Measurements from ENCODE around the gene RNF166.

RNF166 gene

DNA sequence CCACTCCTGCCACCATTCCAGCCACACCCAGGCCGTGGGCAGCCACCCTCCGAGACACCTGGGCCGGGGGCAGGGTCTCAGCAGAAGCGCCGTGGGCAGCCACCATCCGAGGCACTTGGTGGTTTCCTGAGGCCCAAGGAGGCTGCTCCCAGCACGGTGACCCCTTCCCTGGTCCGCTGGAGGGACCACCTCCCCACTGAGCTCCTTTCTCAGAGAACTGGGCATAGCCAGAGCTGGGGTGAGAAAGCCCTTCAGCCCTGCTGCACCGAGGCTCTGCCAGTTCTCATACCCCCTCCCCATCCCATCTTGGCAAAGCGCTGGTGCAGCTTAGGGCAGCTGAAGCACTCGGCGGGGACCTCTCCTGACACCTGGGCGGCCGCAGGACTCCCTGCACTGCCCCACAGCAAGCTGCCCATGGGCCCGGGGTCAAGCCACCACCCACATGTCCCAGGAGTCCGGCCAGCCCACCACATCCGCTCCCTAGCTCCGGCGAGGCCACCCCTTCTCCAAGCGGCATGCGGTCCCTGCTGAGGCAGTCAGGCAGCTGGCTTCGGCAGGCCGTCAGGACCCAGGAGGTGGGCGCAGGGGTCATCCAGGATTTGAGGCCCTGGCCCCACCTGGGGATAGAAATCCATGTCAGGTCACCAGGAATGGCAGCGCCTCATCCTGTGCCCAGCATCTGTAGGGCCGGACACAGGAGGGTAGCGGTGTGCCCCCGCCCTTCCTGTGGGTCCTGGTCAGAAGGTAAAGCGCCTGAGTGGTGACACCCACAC lies 54.0 kb downstream of the RNF166 start:
- CTCF ChIA-PET = no interaction called here
- TF ChIP-seq HDGF (IDR thresholded peaks at IDR 0.05; ENCODE audit: borderline replicate concordance) (no peak), SP1 (IDR thresholded peaks at IDR 0.05) (no peak)
- no peak for DNase-seq (ENCODE audit: extremely low spot score)
- POLR2A ChIA-PET = interaction anchor here (0.7 kb wide), 1 partner anchor 11 kb away, joined by 3 read pairs; the partner anchor contains the start of gene MVD

GRCh38 chr16:88651276-88651988 lies 54.8 kb downstream of the RNF166 start:
- ChIA-PET CTCF (no interaction called here), POLR2A (no interaction called here)
- no peak for DNase-seq (ENCODE audit: extremely low spot score)
- TF ChIP-seq ZNF384 (IDR thresholded peaks at IDR 0.05) (no peak), HDGF (IDR thresholded peaks at IDR 0.05; ENCODE audit: borderline replicate concordance) (no peak), SUZ12 (IDR thresholded peaks at IDR 0.05) (no peak), ELF4 (IDR thresholded peaks at IDR 0.05) (no peak), TARDBP (IDR thresholded peaks at IDR 0.05) (no peak), FOXA1 (IDR thresholded peaks at IDR 0.05) (no peak), ARNT (IDR thresholded peaks at IDR 0.05) (no peak), FOXM1 (IDR thresholded peaks at IDR 0.05; ENCODE audit: borderline replicate concordance) (no peak), NFRKB (IDR thresholded peaks at IDR 0.05) (no peak), BHLHE40 (IDR thresholded peaks at IDR 0.05; ENCODE audit: borderline replicate concordance) (no peak), L3MBTL2 (conservative IDR thresholded peaks at IDR 0.05) (no peak), FOXK2 (IDR thresholded peaks at IDR 0.05) (no peak), SP1 (IDR thresholded peaks at IDR 0.05) (no peak), LEF1 (IDR thresholded peaks at IDR 0.05; ENCODE audit: borderline replicate concordance) (no peak)
- TF ChIP-seq, protein P1, sequence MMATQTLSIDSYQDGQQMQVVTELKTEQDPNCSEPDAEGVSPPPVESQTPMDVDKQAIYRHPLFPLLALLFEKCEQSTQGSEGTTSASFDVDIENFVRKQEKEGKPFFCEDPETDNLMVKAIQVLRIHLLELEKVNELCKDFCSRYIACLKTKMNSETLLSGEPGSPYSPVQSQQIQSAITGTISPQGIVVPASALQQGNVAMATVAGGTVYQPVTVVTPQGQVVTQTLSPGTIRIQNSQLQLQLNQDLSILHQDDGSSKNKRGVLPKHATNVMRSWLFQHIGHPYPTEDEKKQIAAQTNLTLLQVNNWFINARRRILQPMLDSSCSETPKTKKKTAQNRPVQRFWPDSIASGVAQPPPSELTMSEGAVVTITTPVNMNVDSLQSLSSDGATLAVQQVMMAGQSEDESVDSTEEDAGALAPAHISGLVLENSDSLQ (IDR thresholded peaks at IDR 0.05) = no peak

DNA sequence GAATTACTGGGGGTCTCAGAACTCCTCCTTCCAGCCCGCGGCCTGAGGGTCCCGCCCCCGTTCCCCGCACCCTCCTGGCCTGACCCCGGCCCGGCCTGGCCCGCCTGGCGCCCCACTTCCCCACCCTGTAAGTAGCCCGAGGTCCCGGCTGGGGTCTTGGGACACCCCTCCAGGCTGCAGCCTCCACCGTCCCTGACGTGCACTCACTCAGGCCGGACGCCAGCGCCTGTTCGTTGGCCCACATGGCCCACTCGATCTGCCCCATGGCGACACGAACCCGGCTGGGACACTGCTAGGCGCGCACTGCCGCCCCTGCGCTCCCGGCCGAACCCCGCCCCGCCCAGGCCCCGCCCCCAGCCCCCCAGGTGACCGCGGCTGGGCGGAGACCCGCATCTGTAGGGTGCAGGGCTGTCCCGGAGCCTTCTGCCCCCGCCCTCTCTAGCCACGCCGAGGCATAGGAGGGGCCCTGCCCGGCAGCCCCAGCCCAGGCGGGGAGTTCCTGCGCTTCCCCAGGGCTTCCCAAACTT lies 55.4 kb downstream of the RNF166 start, which contains the start of gene CYBA:
Gene CYBA, minus strand, starts transcription at position 305 of the 527 bp plus-strand sequence. Its CDS starts 40 bp downstream, at position 265.
- TF ChIP-seq SP1 (IDR thresholded peaks at IDR 0.05) = no peak
- TF ChIP-seq L3MBTL2 (conservative IDR thresholded peaks at IDR 0.05) = no peak
- no peak for TF ChIP-seq CTBP1 (IDR thresholded peaks at IDR 0.05; ENCODE audit: borderline replicate concordance)
- TF ChIP-seq HDGF (IDR thresholded peaks at IDR 0.05; ENCODE audit: borderline replicate concordance) = no peak
- TF ChIP-seq SUZ12 (IDR thresholded peaks at IDR 0.05) = no peak
- TF ChIP-seq, protein P1 (IDR thresholded peaks at IDR 0.05) = no peak
- TF ChIP-seq ELF4 (IDR thresholded peaks at IDR 0.05) = no peak
- TF ChIP-seq FOXA1 (IDR thresholded peaks at IDR 0.05) = no peak
- TF ChIP-seq FOXM1 (IDR thresholded peaks at IDR 0.05; ENCODE audit: borderline replicate concordance) = no peak
- no peak for TF ChIP-seq ZNF384 (IDR thresholded peaks at IDR 0.05)
- no peak for TF ChIP-seq LEF1 (IDR thresholded peaks at IDR 0.05; ENCODE audit: borderline replicate concordance)
- no peak for TF ChIP-seq FOXK2 (IDR thresholded peaks at IDR 0.05)
- TF ChIP-seq NFRKB (IDR thresholded peaks at IDR 0.05) = no peak
- TF ChIP-seq ARNT (IDR thresholded peaks at IDR 0.05) = no peak
- TF ChIP-seq TARDBP (IDR thresholded peaks at IDR 0.05) = no peak
- no peak for TF ChIP-seq BHLHE40 (IDR thresholded peaks at IDR 0.05; ENCODE audit: borderline replicate concordance)
- peak; percentile 61 for DNase-seq (ENCODE audit: extremely low spot score)
- ChIA-PET CTCF (no interaction called here), POLR2A (interaction anchor here (1.0 kb wide), 1 partner anchor 12 kb away, joined by 4 read pairs; the partner anchor contains the start of gene MVD)

DNA sequence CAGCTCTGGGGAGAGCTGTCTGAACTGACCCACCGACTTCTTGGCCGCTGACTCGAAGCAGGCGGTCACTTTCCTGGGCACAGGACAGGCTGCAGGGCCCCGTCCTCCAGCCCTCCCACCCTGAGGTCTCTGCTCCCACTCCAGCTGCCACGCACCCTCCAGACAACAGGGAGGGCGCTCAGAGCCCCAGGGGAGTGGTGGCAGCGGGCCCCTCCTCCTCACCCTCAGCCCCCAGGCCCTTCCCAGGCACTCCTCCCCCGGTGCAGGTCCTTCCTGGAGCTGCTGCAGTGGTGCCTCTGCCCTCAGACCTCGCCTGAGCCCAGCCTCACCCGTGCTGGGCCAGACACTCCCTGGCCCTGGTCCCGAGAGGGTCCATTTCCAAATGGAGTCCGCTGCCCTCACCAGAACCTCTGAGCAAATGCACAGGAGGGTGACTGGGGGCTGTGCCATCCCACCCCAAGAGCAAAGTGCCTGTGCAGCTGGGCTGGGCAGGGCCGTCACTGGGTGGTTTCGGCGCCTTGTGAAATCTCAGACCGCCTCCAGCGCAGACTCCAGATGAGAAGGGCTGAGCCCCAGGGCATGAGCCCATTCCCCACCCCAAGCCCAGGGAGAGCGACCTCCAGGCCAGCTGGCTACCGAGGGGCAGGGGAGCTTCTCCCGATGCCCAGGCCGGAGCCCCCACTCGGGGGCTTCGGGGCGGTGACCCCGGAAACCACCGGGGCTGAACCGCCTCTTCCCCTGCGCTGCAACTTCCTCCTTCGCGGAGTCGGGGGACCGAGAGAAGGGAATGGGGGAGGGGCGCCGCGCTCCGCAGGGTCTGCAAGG lies 56.1 kb downstream of the RNF166 start:
- CTCF ChIA-PET = no interaction called here
- POLR2A ChIA-PET = interaction anchor here (1.0 kb wide), 1 partner anchor 12 kb away, joined by 4 read pairs; the partner anchor contains the start of gene MVD

DNA sequence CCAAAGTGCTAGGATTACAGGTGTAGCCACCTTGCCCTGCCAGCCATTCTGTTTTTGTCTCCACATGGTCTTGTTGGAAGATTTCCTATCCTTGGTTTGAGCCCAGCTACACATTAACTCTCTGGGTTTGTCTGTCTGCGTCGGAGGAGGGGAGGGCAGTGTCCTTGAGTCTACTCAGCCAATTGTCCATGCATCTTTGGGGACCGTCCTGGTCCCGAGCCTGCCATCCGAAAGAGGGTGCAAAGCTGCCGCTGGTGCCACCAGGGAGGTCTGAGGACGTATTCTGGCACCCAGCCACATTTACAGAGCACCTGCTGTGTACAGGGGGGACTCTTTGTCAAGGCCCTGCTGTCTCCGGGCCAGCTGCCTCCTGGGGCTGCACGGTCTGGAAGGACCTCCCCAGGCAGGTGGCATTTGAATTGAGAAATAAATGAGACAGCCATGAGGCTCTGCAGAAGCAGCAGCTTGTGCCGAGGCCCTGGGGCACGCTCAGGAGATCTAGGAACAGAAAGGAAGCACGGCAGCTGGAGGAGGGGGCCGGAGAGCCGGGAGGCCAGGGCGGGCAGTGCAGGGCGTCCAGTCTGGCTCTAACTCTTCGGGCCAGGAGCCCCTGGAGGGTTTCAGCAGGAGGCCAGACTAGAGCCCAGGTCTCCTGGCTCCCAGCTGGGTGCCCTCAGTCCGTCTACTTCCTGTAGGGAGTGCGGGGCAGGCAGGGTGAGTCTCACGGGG lies 56.8 kb downstream of the RNF166 start:
- TF ChIP-seq HDGF (IDR thresholded peaks at IDR 0.05; ENCODE audit: borderline replicate concordance) = no peak
- no peak for DNase-seq (ENCODE audit: extremely low spot score)
- ChIA-PET CTCF (no interaction called here), POLR2A (no interaction called here)

More for the DNA sequence above, 56.1 kb downstream of the RNF166 start:
- DNase-seq (ENCODE audit: extremely low spot score) = no peak
- TF ChIP-seq LEF1 (IDR thresholded peaks at IDR 0.05; ENCODE audit: borderline replicate concordance) (no peak), TARDBP (IDR thresholded peaks at IDR 0.05) (no peak), FOXA1 (IDR thresholded peaks at IDR 0.05) (no peak), ARNT (IDR thresholded peaks at IDR 0.05) (no peak), ZNF384 (IDR thresholded peaks at IDR 0.05) (no peak), FOXK2 (IDR thresholded peaks at IDR 0.05) (no peak), NFRKB (IDR thresholded peaks at IDR 0.05) (no peak), SP1 (IDR thresholded peaks at IDR 0.05) (no peak)
